SK-N-MC (cell line): ENCODE results near the gene RNASE7.

Experiments used
- DNase-seq: peaks from one replicate; pipeline ENCODE4 v3.0.0-alpha.2; 2011; ENCODE audit warnings: low read depth, low spot score
- H3K27ac ChIP-seq: fragments of 200-600 bp; sonication (generic); 2 replicates; pipeline ENCODE4 v1.5.1; 2016; ENCODE audit warnings: mixed run types
- H3K36me3 ChIP-seq: fragments of 200-600 bp; sonication (generic); 2 replicates; pipeline ENCODE4 v1.6.1; 2017; ENCODE audit warnings: antibody characterized with exemption, low read length, mixed read lengths; ENCODE audit not compliant: insufficient read depth
- H3K4me3 ChIP-seq: fragments of 200-600 bp; sonication (generic); 2 replicates; pipeline ENCODE4 v1.5.1; 2016
- H3K9ac ChIP-seq: fragments of 200-600 bp; sonication (generic); 2 replicates; pipeline ENCODE4 v1.8.0; 2017; ENCODE audit warnings: mixed run types, mixed read lengths; ENCODE audit not compliant: insufficient read length
- H3K9me3 ChIP-seq: fragments of 200-600 bp; sonication (generic); 2 replicates; pipeline ENCODE4 v1.6.1; 2017; ENCODE audit warnings: low read depth, mild to moderate bottlenecking, antibody characterized with exemption, low read length, moderate library complexity, mixed read lengths
- EZH2 ChIP-seq: fragments of 200-600 bp; sonication (generic); IDR thresholded peaks from one replicate; pipeline ENCODE4 v1.6.1; 2017; ENCODE audit warnings: antibody characterized with exemption
- FOXP2 ChIP-seq: optimal IDR thresholded peaks from 2 replicates; pipeline ENCODE3; 2011; ENCODE audit warnings: mild to moderate bottlenecking, moderate library complexity; ENCODE audit not compliant: insufficient read depth; ENCODE audit errors: extremely low read length, control extremely low read depth
- POLR2AphosphoS5 ChIP-seq: IDR thresholded peaks from 2 replicates; pipeline ENCODE4 v1.6.1; 2012; ENCODE audit warnings: mild to moderate bottlenecking, low read depth, low read length, borderline replicate concordance

The RNASE7 gene

DNA sequence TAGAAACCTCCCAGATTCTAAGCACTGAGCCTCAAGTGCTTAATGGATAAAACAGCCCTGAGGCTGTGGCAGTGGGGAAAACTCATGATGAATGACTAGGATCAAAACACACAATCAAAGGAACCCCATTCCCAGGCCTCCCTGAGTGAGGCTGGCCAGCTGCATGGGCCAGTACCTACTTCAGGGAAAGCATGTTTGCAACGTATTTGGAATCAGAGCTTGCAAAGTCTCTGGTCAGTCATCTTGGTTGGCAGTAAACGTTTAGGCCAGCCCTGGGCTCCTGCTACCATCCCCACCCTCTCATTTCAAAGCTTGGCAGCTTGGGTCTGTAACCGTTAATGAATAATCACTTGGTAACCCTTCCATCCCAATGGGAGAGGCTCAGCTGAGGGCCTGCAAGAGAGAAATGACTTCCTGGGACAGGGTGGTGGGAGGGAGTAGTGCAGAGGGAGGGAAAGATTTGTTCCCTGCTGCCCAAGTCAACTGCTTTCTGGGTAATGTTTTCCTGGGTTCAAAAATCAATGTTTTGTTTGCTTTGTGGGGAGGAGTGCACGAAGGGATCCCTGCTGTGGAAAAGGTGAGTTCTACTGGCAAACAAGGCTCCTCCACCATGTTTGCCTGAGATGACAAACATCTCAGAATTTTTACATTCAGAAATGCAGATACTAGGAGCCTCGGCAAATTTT lies 13.4 kb downstream of the RNASE7 start:
- TF ChIP-seq FOXP2 (no peak), POLR2AphosphoS5 (no peak), EZH2 (no peak)
- no peak overlapping the region for H3K4me3 ChIP-seq
- no peaks in the 10 kb centered on the region for H3K36me3 ChIP-seq
- H3K27ac ChIP-seq: no peak overlapping the region
- DNase-seq: no peak
- no peaks in the 10 kb centered on the region for H3K9me3 ChIP-seq
- no peak overlapping the region for H3K9ac ChIP-seq

DNA sequence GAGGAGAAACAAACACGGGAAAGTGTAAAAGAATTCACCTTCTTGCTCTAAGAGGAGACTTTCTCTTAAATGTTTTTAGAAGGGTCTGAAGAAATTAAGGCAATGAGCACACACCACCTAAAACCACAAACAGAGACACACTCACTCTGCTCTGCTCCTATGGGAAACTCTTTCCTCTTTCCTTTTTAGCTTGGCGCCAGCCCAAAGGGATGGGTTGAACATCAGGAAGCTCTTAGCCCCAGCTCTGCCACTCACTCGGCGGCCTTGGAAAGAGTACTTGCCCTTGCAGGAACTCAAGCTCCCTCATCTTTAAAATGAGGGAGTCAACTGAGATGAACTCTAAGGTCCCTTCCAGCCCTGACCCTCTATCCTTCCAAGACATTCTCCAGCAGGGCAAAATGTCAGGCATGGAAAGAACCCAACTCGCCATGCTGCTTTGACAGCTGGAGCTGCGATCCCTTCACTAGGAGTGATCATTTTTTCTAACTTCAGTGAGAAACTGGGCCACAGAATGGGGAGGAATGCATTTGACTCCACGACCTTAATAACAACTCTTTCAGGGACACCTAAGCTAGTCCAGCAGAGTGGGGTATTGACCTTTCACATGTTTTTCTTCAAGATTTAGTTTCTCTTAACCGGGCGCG lies 14.5 kb downstream of the RNASE7 start:
- no peaks in the 10 kb centered on the region for H3K36me3 ChIP-seq
- H3K9ac ChIP-seq: no peak overlapping the region
- 0 out of 2 replicates have a peak overlapping the region, but pooled peaks have one; percentile 3 for H3K27ac ChIP-seq
- no peak overlapping the region for H3K4me3 ChIP-seq
- no peak for DNase-seq
- no peak for TF ChIP-seq FOXP2
- TF ChIP-seq POLR2AphosphoS5: no peak
- TF ChIP-seq EZH2: no peak
- no peaks in the 10 kb centered on the region for H3K9me3 ChIP-seq

DNA sequence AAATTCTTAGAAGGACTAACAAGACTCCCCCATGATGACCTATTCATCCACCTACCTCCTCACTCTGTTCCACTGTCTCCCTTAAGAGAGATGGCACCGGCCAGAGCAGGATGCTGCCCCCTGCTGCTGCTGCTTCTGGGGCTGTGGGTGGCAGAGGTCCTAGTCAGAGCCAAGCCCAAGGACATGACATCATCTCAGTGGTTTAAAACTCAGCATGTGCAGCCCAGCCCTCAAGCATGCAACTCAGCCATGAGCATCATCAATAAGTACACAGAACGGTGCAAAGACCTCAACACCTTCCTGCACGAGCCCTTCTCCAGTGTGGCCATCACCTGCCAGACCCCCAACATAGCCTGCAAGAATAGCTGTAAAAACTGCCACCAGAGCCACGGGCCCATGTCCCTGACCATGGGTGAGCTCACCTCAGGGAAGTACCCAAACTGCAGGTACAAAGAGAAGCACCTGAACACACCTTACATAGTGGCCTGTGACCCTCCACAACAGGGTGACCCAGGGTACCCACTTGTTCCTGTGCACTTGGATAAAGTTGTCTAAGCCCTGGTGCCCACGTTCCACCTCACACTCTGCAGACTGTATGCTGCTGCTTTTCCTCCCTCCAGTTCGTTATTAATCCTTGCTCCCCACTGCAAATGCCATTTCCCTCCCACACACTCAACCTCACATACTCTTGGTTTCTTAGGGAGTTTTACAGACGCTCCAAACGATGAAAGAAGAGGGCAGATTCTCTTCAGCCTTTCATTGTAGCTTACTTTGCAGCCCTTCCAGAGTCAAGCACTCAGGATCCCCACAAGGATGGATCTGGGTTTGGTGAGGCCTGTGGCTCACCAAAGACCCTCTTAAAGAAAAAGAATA lies 15.9 kb downstream of the RNASE7 start, which contains the start of gene RNASE8:
Gene RNASE8, plus strand, starts transcription at position 20 of the 873 bp plus-strand sequence. Its CDS starts 71 bp downstream, at position 91.
- no peak within 1 kb of the TSS for H3K4me3 ChIP-seq
- no peak for TF ChIP-seq EZH2
- no peak for TF ChIP-seq POLR2AphosphoS5
- no peak for TF ChIP-seq FOXP2
- no peaks in the 10 kb centered on the region for H3K9me3 ChIP-seq
- DNase-seq: no peak
- no peaks in the 10 kb centered on the region for H3K36me3 ChIP-seq
- H3K27ac ChIP-seq: no peak within 1 kb of the TSS
- H3K9ac ChIP-seq: no peak within 1 kb of the TSS

DNA sequence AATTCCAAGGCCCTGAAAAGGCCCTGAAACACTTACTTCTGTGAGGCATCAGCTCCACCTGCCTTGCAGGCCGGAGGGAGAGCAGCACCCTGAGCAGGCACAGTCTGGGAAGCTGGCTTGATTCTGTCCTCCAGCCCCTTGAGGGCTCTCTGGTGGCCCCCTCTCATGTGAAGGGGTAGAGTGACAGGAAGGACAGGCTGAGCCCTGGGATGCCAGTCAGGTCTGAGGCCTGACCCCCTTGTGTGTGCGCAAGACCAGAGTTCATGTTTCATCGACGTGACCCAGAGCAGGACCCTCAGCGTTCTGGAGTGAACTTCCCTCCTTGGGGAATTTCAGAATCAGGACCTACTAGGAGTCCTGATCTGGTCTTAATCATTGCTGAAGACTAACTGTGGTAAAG lies 16.7 kb downstream of the RNASE7 start:
- H3K27ac ChIP-seq: no peak overlapping the region
- H3K9ac ChIP-seq: no peak overlapping the region
- H3K4me3 ChIP-seq: no peak overlapping the region
- TF ChIP-seq FOXP2 (no peak), POLR2AphosphoS5 (no peak), EZH2 (no peak)
- DNase-seq: no peak
- no peaks in the 10 kb centered on the region for H3K36me3 ChIP-seq
- H3K9me3 ChIP-seq: no peaks in the 10 kb centered on the region

DNA sequence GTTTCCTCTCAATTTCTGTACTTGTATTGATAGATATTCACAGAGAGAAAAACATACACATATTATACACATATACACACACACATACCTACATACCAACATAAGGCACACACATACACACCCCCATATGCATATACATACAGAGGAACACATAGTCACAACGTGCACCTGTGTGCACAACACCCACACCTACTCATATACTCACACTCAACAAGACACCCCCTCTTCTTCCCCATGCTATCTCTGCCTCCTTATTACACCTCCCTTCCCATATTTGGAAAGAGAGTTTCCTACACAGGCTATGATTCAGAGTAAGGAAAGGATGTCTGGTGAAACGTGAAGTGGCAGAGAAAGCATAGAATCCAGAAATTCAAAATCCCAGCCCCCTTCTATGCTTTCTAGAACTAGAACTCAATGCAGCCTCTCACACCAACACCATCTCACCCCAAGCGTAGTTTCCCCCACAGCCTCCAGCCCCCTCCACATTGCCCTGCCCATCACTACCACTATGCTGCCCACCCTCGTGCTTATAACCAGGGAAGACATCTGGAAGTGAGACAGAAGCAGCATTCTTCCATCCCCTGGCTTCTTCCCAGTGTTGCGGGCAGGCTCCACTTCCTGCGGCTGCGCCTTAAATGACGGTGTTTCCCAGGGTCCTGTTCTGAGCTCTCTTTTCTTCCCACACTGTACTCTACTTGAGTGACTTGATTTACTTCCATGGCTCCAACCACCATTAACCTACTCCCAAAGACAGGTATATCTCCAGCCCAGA lies 17.9 kb downstream of the RNASE7 start:
- H3K9me3 ChIP-seq: no peaks in the 10 kb centered on the region
- H3K36me3 ChIP-seq: no peaks in the 10 kb centered on the region
- no peak overlapping the region for H3K4me3 ChIP-seq
- no peak overlapping the region for H3K9ac ChIP-seq
- TF ChIP-seq POLR2AphosphoS5 (no peak), FOXP2 (no peak)
- no peak overlapping the region for H3K27ac ChIP-seq
- DNase-seq: no peak

DNA sequence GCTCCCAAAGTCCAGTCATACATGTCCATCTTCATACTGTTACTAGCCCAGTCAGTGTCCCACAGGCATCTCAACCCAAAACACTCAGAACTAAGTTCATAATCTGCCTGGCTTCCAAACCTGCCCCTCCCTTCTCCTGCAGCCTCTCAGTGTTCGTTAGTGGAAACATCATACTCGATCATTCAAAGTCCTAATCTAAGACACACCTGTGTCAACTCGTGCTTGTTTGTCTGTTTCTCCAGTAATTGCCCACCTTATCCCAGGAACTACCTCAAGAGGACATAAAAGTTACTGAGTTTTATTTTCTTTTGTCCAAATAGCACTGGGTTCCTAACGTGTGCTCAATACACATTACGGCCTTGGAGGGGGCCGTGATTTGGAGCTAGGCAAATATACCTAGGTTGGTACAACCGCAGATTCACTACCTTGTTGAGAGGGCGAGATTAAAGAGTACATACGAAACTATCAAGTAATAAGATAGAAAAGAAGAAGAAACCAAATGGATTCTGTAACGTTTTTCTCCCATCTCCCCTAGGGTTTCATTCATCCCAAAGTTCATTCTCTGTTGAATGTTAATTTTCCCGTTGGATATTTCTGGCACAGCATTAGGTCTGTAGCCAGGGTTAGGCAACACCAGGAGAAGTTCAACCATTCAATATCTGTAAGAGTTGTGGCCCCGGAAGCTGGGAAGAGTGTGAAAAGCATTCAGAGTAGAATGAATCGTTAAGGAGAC lies 18.6 kb downstream of the RNASE7 start:
- Histone ChIP-seq H3K36me3 (no peaks in the 10 kb centered on the region), H3K9ac (no peak overlapping the region), H3K9me3 (no peaks in the 10 kb centered on the region), H3K4me3 (no peak overlapping the region), H3K27ac (no peak overlapping the region)
- TF ChIP-seq FOXP2 (no peak), EZH2 (no peak), POLR2AphosphoS5 (no peak)
- DNase-seq: no peak

DNA sequence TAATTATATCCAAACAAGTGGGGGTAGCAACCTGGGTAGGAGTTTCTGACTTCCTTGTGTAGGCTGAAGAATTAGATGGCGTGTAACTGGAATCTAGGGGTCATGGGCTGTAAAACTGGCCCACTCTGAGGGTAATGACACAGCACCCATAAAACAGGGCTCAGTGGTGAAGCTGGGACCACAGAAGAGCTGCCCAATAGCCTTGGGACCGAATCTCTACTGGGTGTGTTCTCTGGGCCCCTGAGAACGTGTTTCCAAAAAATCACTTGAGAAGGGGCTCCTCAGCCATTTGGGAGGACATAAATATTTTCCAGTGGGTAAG lies 19.1 kb downstream of the RNASE7 start:
- Histone ChIP-seq H3K36me3 (no peaks in the 10 kb centered on the region), H3K27ac (no peak overlapping the region; the same call in 1 of the 2 replicates)
- TF ChIP-seq EZH2: no peak
- TF ChIP-seq FOXP2: no peak
- TF ChIP-seq POLR2AphosphoS5: no peak

DNA sequence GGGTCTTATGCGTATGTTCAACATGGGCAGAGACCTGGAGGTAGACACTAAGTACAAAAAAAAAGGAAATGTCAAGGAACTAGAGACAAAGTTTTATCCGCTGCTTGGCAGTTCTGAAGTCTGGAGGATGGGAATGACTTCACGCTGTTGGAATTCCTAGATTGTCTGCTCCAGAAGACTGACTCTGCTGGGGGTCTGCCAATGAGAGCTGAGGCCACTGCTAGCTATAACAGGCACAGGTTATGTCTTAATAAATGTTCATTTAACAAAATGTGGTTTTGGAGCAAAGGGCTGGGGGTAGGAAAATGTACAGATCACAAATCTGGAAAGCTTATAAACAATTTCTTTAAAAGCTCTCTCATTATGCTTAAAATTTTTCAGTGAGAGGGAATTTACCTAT lies 21.3 kb downstream of the RNASE7 start:
- Histone ChIP-seq H3K9me3 (no peaks in the 10 kb centered on the region), H3K27ac (no peak overlapping the region), H3K4me3 (no peak overlapping the region), H3K36me3 (no peaks in the 10 kb centered on the region), H3K9ac (no peak overlapping the region)
- TF ChIP-seq POLR2AphosphoS5: no peak
- TF ChIP-seq EZH2: no peak
- TF ChIP-seq FOXP2: no peak
- DNase-seq: no peak

More for the DNA sequence above, 19.1 kb downstream of the RNASE7 start:
- H3K9ac ChIP-seq: no peak overlapping the region
- no peak overlapping the region for H3K4me3 ChIP-seq
- H3K9me3 ChIP-seq: no peaks in the 10 kb centered on the region
- no peak for DNase-seq
